Measurements from ENCODE around the gene TOE1. TPM values are rescaled to one million over a fixed set of nuclear protein-coding genes. Genes with fewer than 3 reads are reported as not detected.

TOE1 gene
- total and polyA plus RNA-seq, 9 of the 15 experiments (the other 6 are each of a cell fraction or from before 2014, with no cell fraction given), result 32.1 to 85.7 (median 38.0) TPM

GRCh38 chr1:45339789-45340558 is at the start of gene TOE1, which contains the start of gene MUTYH (continued):
- TF ChIP-seq SPI1 (IDR thresholded peaks at IDR 0.05; ENCODE audit: borderline replicate concordance, low read depth, low read length) (no peak), RBM15 (IDR thresholded peaks at IDR 0.05; ENCODE audit: insufficient read depth, low read length) (no peak), ZNF507 (tag; conservative IDR thresholded peaks at IDR 0.05) (no peak), ZNF274 (IDR thresholded peaks at IDR 0.05; ENCODE audit: borderline replicate concordance, low read depth, low read length) (no peak), GABPB2 (CRISPR knock-in tag; conservative IDR thresholded peaks at IDR 0.05) (no peak), ZFP30 (CRISPR knock-in tag; IDR thresholded peaks at IDR 0.05; ENCODE audit: borderline replicate concordance) (no peak), RFX7 (CRISPR knock-in tag; IDR thresholded peaks at IDR 0.05) (no peak), GTF2A2 (tag; IDR thresholded peaks at IDR 0.05) (no peak), ZNF449 (CRISPR knock-in tag; IDR thresholded peaks at IDR 0.05) (no peak), PRMT5 (CRISPR knock-in tag; IDR thresholded peaks at IDR 0.05) (no peak), POLR3A (IDR thresholded peaks at IDR 0.05; ENCODE audit: borderline replicate concordance, extremely low read depth, insufficient read depth, insufficient read length) (no peak), PHB (CRISPR knock-in tag; IDR thresholded peaks at IDR 0.05) (no peak; the same call in 1 of the 2 replicates), ILF3 (IDR thresholded peaks at IDR 0.05; ENCODE audit: borderline replicate concordance) (no peak), KAT2B (IDR thresholded peaks at IDR 0.05; ENCODE audit: low read depth, low read length) (no peak), MCM3 (IDR thresholded peaks at IDR 0.05) (no peak)
- TF ChIP-seq, protein P1, sequence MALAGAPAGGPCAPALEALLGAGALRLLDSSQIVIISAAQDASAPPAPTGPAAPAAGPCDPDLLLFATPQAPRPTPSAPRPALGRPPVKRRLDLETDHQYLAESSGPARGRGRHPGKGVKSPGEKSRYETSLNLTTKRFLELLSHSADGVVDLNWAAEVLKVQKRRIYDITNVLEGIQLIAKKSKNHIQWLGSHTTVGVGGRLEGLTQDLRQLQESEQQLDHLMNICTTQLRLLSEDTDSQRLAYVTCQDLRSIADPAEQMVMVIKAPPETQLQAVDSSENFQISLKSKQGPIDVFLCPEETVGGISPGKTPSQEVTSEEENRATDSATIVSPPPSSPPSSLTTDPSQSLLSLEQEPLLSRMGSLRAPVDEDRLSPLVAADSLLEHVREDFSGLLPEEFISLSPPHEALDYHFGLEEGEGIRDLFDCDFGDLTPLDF (CRISPR knock-in tag; IDR thresholded peaks at IDR 0.05), result peak; percentile 98
- TF ChIP-seq, protein P2, sequence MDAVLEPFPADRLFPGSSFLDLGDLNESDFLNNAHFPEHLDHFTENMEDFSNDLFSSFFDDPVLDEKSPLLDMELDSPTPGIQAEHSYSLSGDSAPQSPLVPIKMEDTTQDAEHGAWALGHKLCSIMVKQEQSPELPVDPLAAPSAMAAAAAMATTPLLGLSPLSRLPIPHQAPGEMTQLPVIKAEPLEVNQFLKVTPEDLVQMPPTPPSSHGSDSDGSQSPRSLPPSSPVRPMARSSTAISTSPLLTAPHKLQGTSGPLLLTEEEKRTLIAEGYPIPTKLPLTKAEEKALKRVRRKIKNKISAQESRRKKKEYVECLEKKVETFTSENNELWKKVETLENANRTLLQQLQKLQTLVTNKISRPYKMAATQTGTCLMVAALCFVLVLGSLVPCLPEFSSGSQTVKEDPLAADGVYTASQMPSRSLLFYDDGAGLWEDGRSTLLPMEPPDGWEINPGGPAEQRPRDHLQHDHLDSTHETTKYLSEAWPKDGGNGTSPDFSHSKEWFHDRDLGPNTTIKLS (IDR thresholded peaks at IDR 0.05; ENCODE audit: borderline replicate concordance, low read depth), result peak; percentile 91
- TF ChIP-seq, protein P3, sequence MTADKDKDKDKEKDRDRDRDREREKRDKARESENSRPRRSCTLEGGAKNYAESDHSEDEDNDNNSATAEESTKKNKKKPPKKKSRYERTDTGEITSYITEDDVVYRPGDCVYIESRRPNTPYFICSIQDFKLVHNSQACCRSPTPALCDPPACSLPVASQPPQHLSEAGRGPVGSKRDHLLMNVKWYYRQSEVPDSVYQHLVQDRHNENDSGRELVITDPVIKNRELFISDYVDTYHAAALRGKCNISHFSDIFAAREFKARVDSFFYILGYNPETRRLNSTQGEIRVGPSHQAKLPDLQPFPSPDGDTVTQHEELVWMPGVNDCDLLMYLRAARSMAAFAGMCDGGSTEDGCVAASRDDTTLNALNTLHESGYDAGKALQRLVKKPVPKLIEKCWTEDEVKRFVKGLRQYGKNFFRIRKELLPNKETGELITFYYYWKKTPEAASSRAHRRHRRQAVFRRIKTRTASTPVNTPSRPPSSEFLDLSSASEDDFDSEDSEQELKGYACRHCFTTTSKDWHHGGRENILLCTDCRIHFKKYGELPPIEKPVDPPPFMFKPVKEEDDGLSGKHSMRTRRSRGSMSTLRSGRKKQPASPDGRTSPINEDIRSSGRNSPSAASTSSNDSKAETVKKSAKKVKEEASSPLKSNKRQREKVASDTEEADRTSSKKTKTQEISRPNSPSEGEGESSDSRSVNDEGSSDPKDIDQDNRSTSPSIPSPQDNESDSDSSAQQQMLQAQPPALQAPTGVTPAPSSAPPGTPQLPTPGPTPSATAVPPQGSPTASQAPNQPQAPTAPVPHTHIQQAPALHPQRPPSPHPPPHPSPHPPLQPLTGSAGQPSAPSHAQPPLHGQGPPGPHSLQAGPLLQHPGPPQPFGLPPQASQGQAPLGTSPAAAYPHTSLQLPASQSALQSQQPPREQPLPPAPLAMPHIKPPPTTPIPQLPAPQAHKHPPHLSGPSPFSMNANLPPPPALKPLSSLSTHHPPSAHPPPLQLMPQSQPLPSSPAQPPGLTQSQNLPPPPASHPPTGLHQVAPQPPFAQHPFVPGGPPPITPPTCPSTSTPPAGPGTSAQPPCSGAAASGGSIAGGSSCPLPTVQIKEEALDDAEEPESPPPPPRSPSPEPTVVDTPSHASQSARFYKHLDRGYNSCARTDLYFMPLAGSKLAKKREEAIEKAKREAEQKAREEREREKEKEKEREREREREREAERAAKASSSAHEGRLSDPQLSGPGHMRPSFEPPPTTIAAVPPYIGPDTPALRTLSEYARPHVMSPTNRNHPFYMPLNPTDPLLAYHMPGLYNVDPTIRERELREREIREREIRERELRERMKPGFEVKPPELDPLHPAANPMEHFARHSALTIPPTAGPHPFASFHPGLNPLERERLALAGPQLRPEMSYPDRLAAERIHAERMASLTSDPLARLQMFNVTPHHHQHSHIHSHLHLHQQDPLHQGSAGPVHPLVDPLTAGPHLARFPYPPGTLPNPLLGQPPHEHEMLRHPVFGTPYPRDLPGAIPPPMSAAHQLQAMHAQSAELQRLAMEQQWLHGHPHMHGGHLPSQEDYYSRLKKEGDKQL (CRISPR knock-in tag; IDR thresholded peaks at IDR 0.05; ENCODE audit: borderline replicate concordance), result 0 out of 2 replicates have a peak, but pooled peaks have one; percentile 62

Data from K562 (cell line).